Omental fat pad (tissue), 4 donors: ENCODE results near the gene NAALADL2. TPM values are rescaled to one million over a fixed set of nuclear protein-coding genes. Genes with fewer than 3 reads are reported as not detected.

ENCODE experiments used
- ATAC-seq: fragments of 150-250 bp; one replicate; pipeline ENCODE4 v1.9.1; 2016; ENCODE audit warnings: mild to moderate bottlenecking, moderate library complexity; ENCODE audit not compliant: low FRiP score
- DNase-seq: peaks from one replicate; pipeline ENCODE4 v3.0.0-alpha.2; 2019; ENCODE audit warnings: low spot score
- total RNA-seq, 4 donors: library from RNA; depleted of rRNA; stranded (reverse); fragments of >200 nt; gene quantifications; one replicate each; pipeline ENCODE4 v1.1.0, GENCODE V29; 2016
- TF ChIP-seq, protein P1 (sequence below), 3 donors: fragments of 450-650 bp; IDR thresholded peaks; one replicate each; pipeline ENCODE4 v1.5.1; 2016 to 2017; ENCODE audit warnings: antibody characterized with exemption in 3 of 3, mild to moderate bottlenecking in 3 of 3, moderate library complexity in 2 of 3

NAALADL2 gene
- total RNA-seq, 4 donors from 2014 or later: 6.5 to 15.1 (median 8.0) TPM

DNA sequence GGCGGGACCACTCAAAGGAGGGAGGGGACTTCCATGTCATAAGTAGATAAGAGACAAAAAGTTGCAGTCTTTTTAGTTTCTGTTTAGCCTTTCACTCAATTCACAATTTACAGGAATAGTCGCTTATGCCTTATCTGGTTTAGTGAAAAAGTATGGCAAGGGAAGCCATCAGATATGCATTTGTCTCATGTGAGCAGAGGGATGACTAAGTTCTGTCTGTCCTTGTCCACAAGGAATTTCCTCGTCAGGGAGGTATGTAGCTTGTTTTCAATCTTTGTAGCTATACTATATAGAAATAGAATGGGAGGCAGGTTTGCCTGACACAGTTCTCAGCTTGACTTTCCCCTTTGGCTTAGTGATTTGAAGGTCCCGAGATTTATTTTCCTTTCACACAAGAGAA is 882.8 kb downstream of the NAALADL2 start:
- DNase-seq: no peak
- ATAC-seq: no peak

DNA sequence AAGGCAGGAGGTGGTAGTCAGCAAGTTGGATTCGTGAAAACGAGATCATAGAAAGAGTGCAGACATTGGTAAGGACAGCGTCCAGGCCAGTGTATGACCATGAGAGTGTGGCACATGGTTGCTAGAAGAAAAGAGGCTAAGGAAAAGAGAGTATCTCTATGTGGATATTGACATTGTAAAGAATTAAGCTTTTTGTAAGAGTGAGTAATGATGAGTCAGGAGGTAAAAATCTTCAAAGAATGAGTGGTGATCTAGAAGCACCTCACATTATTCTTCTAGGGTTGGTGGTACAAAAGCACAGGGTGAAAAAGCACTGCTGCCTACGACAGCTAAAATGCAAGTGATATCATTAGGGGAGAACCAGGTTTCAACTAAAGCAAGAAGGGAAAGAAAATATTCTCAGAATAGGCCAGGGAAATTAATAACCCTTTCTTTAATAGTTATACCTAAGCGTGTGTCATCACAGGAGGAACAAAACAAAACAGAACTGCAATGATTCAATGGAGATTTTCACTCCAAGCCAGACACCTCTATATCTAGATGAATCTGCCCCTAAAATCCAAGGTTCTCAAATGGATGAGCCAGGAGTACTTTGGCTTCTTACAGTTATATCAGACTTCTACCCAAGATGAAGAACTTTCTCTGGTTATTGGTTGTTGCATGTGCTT is 884.7 kb downstream of the NAALADL2 start:
- DNase-seq (no peak), ATAC-seq (no peak)
- TF ChIP-seq, protein P1, sequence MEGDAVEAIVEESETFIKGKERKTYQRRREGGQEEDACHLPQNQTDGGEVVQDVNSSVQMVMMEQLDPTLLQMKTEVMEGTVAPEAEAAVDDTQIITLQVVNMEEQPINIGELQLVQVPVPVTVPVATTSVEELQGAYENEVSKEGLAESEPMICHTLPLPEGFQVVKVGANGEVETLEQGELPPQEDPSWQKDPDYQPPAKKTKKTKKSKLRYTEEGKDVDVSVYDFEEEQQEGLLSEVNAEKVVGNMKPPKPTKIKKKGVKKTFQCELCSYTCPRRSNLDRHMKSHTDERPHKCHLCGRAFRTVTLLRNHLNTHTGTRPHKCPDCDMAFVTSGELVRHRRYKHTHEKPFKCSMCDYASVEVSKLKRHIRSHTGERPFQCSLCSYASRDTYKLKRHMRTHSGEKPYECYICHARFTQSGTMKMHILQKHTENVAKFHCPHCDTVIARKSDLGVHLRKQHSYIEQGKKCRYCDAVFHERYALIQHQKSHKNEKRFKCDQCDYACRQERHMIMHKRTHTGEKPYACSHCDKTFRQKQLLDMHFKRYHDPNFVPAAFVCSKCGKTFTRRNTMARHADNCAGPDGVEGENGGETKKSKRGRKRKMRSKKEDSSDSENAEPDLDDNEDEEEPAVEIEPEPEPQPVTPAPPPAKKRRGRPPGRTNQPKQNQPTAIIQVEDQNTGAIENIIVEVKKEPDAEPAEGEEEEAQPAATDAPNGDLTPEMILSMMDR (IDR thresholded peaks at IDR 0.05): no peak

More for the DNA sequence above, 882.8 kb downstream of the NAALADL2 start:
- TF ChIP-seq, protein P1 (IDR thresholded peaks at IDR 0.05): no peak

- no peak for ATAC-seq
- TF ChIP-seq, protein P1 (IDR thresholded peaks at IDR 0.05): no peak
- DNase-seq: no peak
Measured at GRCh38 chr3:175746308-175746707, 887.2 kb downstream of the NAALADL2 start.

GRCh38 chr3:175748087-175748730 is 889.1 kb downstream of the NAALADL2 start:
- TF ChIP-seq, protein P1 (IDR thresholded peaks at IDR 0.05): no peak
- ATAC-seq (no peak), DNase-seq (no peak)

GRCh38 chr3:175749981-175750380 is 890.8 kb downstream of the NAALADL2 start:
- ATAC-seq: no peak
- DNase-seq: no peak
- TF ChIP-seq, protein P1 (IDR thresholded peaks at IDR 0.05): no peak

DNA sequence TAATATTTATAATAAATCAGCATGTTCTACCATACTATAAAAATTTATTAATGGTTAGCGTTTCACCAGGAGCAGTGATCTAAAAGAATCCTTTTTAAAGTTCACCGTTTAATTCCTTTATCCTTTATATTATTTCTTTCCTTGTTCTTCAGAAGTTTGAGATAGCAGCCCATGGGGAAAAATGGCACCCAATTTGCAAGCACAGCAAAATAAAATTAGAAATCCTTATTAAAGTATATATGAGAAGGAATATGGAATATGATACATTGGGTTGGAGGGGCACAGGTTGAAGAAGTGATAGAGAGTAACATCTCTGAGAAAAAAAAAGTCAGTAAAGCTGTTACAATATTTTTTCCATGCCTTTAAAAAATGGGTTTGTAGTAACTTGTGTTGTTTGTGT is 892.0 kb downstream of the NAALADL2 start:
- no peak for ATAC-seq
- TF ChIP-seq, protein P1 (IDR thresholded peaks at IDR 0.05): no peak
- DNase-seq: no peak

- DNase-seq: no peak
- TF ChIP-seq, protein P1 (IDR thresholded peaks at IDR 0.05): no peak
- ATAC-seq: no peak
Measured at GRCh38 chr3:175763948-175764347, 904.8 kb downstream of the NAALADL2 start.
